WI38 (cell line): Measurements from ENCODE around the gene RHOJ.
"Not testable (repeated sequence)": the region's sequence is repeated elsewhere in the genome, so short reads cannot be mapped to it uniquely, and the experiment has no call there.

ENCODE experiments used
- H3K4me3 ChIP-seq: 2 replicates; pipeline ENCODE4 v1.5.1; 2011; ENCODE audit warnings: low read depth, mild to moderate bottlenecking, control low read depth, low read length
- TF ChIP-seq, protein P1 (sequence below): IDR thresholded peaks from 2 replicates; pipeline ENCODE4 v1.5.1; 2012; ENCODE audit warnings: low read depth, mild to moderate bottlenecking, control low read depth, low read length

RHOJ gene

GRCh38 chr14:63275611-63276010, 71.4 kb downstream of the RHOJ start:
- TF ChIP-seq, protein P1, sequence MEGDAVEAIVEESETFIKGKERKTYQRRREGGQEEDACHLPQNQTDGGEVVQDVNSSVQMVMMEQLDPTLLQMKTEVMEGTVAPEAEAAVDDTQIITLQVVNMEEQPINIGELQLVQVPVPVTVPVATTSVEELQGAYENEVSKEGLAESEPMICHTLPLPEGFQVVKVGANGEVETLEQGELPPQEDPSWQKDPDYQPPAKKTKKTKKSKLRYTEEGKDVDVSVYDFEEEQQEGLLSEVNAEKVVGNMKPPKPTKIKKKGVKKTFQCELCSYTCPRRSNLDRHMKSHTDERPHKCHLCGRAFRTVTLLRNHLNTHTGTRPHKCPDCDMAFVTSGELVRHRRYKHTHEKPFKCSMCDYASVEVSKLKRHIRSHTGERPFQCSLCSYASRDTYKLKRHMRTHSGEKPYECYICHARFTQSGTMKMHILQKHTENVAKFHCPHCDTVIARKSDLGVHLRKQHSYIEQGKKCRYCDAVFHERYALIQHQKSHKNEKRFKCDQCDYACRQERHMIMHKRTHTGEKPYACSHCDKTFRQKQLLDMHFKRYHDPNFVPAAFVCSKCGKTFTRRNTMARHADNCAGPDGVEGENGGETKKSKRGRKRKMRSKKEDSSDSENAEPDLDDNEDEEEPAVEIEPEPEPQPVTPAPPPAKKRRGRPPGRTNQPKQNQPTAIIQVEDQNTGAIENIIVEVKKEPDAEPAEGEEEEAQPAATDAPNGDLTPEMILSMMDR, result no peak
- no peak overlapping the region for H3K4me3 ChIP-seq

GRCh38 chr14:63276016-63276415, 71.8 kb downstream of the RHOJ start:
- H3K4me3 ChIP-seq, result no peak overlapping the region
- TF ChIP-seq, protein P1, result no peak

GRCh38 chr14:63276492-63277342, 72.5 kb downstream of the RHOJ start:
- TF ChIP-seq, protein P1, result peak; percentile 53; the same call in 1 of the 2 replicates
- no peak overlapping the region for H3K4me3 ChIP-seq

- TF ChIP-seq, protein P1, result no peak
- H3K4me3 ChIP-seq, result no peak overlapping the region
Observed at GRCh38 chr14:63277591-63278183, 73.4 kb downstream of the RHOJ start.

DNA sequence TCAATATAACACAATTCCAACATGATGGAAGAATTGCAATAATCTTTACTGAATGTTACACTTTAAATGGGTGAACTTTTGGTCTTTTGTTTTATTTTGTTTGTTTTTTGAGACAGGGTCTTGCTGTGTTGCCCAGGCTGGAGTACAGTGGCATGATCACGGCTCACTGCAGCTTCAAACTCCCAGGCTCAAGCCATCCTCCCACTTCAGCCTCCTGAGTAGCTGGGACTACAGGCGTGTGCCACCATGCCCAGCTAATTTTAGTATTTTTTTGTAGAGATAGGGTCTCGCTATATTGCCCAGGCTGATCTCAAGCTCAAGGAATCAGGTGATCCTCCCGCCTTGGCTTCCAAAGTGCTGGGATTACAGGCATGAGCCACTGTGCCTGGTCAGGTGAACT, 75.7 kb downstream of the RHOJ start:
- not testable (repeated sequence) for H3K4me3 ChIP-seq

DNA sequence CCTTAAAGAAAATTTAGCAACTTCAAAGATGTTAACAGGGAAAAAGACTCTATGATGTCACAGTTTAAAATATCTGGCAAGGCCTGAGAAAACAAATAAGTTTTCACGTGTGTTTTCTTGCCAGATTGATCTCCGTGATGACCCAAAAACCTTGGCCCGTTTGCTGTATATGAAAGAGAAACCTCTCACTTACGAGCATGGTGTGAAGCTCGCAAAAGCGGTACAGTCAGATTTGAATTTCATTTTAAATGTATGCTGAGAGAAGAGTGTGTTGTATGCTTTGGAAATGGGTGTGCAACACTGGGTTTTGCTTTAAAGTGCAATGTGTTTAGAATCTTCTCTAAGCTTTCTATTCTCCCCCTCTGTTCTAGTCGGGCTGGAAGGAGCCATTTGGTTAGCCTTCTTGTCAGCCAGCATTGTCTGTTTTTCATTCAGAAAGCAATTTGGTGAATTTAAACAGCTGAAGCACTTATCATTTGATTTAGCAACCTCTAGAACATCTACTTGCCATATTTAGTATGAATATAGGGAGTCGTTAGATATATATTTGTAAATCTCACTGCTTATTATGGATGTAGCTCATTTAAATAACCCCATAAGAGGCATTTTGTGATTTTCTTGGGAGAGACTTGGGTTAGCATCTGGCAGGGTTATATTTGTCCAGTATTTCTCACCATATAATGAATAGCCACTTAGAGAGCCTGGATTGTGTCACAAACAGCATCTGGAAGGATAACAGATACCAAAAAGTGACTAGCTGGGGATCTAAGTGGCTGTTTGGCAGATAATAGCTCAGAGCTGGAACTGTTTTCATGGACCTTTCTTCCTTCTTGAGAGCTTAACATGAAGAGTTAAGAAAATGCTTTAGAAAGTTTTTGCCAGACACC, 79.0 kb downstream of the RHOJ start:
- no peak overlapping the region for H3K4me3 ChIP-seq
- TF ChIP-seq, protein P1, result no peak

DNA sequence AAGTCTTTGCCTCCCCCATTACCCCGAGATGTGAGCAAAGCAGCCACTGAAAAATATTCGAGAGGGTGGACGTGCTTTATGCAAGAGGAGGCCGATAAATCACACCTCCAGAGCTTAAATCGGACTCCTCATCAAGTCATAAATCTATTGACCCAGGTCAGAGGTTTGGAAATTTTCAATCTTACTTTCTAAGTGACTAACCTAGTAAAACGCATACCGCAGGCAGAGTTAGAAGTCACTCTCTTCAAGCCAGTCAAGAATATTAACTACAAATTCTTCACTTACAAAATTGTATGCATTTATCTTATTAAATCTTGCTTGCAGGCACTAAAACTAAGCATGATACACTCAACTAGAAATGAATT, 79.6 kb downstream of the RHOJ start:
- no peak overlapping the region for H3K4me3 ChIP-seq
- TF ChIP-seq, protein P1, result no peak
